ENCODE results near the gene NF2. TPM values are rescaled to one million over a fixed set of nuclear protein-coding genes. Genes with fewer than 3 reads are reported as not detected.

Gene NF2
- total and polyA plus RNA-seq, 10 of the 15 experiments (the other 5 are each of a cell fraction or from before 2014, with no cell fraction given): 2.2 to 49.8 (median 22.5) TPM

DNA sequence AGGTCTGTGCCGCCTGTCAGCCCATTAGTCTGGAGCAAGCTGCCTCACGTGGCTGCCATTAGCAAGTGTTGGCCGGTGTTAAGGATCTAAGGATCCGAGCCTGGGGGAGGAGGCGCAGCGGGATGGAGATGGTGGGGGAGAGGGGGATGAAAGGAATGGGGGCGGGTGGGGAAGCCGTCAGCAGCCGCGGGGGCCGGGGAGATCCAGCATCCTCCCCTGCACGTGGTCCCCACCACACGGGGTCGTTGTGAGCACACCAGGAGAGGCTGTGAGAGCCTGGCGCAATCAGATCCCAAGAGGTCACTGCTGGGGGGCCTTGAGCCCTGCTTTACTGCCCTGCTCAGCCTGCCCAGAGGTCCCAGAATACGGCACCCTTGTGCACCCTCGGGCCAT is 123.7 kb downstream of the NF2 start:
- ATAC-seq (peak; percentile 73), DNase-seq (ENCODE audit: low read depth, low spot score) (no peak), FAIRE-seq (no peak)
- in situ Hi-C loops (cut with MboI) (no loop called here), intact Hi-C loops (cut with micrococcal nuclease; ENCODE audit: unreplicated experiment) (loop anchor here (10.0 kb wide), 1 partner anchor 358 kb away; the partner anchor contains the start of gene HORMAD2)
- H2AFZ ChIP-seq (ENCODE audit: control insufficient read depth, low read depth, low read length): no peak overlapping the region
- ChIA-PET POLR2A (no interaction called here), RAD21 (ENCODE audit: unreplicated experiment) (interaction anchor here (0.7 kb wide), 1 partner anchor 36 kb away, joined by 5 read pairs; no protein-coding TSS in a partner anchor), CTCF (interaction anchor here (2.5 kb wide), 1 partner anchor 277 kb away, joined by 8 read pairs; no protein-coding TSS in a partner anchor), SMC1A (ENCODE audit: uncharacterized antibody, unreplicated experiment) (no interaction called here)
- no peaks in the 10 kb centered on the region for H3K79me2 ChIP-seq (ENCODE audit: control insufficient read depth, insufficient read depth, low read length)
- H3K4me2 ChIP-seq (ENCODE audit: control insufficient read depth, insufficient read depth): no peak overlapping the region
- WGBS (ENCODE audit: insufficient coverage, insufficient replicate concordance, low lambda C conversion rate, missing lambda C conversion rate): 29% methylated on average over 5 of the region's 17 CpGs
- H3K4me1 ChIP-seq (ENCODE audit: control insufficient read depth, insufficient read depth, low read length): no peaks in the 10 kb centered on the region
- no TSS peak for BruUV-seq (replicated peaks)
- H3K4me3 ChIP-seq: no peak overlapping the region
- no peak for TF ChIP-seq IRF4 (IDR thresholded peaks at IDR 0.05; ENCODE audit: low read depth, low read length)
- TF ChIP-seq SMC3 (IDR thresholded peaks at IDR 0.05; ENCODE audit: borderline replicate concordance, low read length): peak; percentile 44; the same call in 1 of the 2 replicates
- no peak for TF ChIP-seq PAX5 (IDR thresholded peaks at IDR 0.05; ENCODE audit: borderline replicate concordance, low read depth, low read length)
- TF ChIP-seq NBN (IDR thresholded peaks at IDR 0.05): no peak
- TF ChIP-seq GATAD2B (conservative IDR thresholded peaks at IDR 0.05; ENCODE audit: low read depth): no peak
- no peak for TF ChIP-seq EP300 (IDR thresholded peaks at IDR 0.05; ENCODE audit: borderline replicate concordance in 1 of 2, control insufficient read depth in 1 of 2, low read depth in 2 of 2, low read length in 2 of 2)
- no peak for TF ChIP-seq TCF3 (IDR thresholded peaks at IDR 0.05; ENCODE audit: borderline replicate concordance, insufficient read depth, low read depth, low read length)
- TF ChIP-seq, protein P1, sequence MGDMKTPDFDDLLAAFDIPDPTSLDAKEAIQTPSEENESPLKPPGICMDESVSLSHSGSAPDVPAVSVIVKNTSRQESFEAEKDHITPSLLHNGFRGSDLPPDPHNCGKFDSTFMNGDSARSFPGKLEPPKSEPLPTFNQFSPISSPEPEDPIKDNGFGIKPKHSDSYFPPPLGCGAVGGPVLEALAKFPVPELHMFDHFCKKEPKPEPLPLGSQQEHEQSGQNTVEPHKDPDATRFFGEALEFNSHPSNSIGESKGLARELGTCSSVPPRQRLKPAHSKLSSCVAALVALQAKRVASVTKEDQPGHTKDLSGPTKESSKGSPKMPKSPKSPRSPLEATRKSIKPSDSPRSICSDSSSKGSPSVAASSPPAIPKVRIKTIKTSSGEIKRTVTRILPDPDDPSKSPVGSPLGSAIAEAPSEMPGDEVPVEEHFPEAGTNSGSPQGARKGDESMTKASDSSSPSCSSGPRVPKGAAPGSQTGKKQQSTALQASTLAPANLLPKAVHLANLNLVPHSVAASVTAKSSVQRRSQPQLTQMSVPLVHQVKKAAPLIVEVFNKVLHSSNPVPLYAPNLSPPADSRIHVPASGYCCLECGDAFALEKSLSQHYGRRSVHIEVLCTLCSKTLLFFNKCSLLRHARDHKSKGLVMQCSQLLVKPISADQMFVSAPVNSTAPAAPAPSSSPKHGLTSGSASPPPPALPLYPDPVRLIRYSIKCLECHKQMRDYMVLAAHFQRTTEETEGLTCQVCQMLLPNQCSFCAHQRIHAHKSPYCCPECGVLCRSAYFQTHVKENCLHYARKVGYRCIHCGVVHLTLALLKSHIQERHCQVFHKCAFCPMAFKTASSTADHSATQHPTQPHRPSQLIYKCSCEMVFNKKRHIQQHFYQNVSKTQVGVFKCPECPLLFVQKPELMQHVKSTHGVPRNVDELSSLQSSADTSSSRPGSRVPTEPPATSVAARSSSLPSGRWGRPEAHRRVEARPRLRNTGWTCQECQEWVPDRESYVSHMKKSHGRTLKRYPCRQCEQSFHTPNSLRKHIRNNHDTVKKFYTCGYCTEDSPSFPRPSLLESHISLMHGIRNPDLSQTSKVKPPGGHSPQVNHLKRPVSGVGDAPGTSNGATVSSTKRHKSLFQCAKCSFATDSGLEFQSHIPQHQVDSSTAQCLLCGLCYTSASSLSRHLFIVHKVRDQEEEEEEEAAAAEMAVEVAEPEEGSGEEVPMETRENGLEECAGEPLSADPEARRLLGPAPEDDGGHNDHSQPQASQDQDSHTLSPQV (IDR thresholded peaks at IDR 0.05): no peak
- TF ChIP-seq, protein P2, sequence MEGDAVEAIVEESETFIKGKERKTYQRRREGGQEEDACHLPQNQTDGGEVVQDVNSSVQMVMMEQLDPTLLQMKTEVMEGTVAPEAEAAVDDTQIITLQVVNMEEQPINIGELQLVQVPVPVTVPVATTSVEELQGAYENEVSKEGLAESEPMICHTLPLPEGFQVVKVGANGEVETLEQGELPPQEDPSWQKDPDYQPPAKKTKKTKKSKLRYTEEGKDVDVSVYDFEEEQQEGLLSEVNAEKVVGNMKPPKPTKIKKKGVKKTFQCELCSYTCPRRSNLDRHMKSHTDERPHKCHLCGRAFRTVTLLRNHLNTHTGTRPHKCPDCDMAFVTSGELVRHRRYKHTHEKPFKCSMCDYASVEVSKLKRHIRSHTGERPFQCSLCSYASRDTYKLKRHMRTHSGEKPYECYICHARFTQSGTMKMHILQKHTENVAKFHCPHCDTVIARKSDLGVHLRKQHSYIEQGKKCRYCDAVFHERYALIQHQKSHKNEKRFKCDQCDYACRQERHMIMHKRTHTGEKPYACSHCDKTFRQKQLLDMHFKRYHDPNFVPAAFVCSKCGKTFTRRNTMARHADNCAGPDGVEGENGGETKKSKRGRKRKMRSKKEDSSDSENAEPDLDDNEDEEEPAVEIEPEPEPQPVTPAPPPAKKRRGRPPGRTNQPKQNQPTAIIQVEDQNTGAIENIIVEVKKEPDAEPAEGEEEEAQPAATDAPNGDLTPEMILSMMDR (IDR thresholded peaks at IDR 0.05 in 2 of 3, conservative IDR thresholded peaks at IDR 0.05 in 1 of 3; ENCODE audit: control insufficient read depth in 2 of 3, extremely low read depth in 1 of 3, insufficient read depth in 1 of 3, low read depth in 3 of 3, low read length in 3 of 3): peak in 2 of 3 experiments; percentile 46 to 50; a peak in 3 of 6 replicates
- peak; percentile 50 for TF ChIP-seq RAD21 (IDR thresholded peaks at IDR 0.05; ENCODE audit: insufficient read depth, low read depth, low read length)
- no peak for TF ChIP-seq SIX5 (IDR thresholded peaks at IDR 0.05; ENCODE audit: low read depth, low read length, severe bottlenecking)
- TF ChIP-seq RFX5 (IDR thresholded peaks at IDR 0.05; ENCODE audit: low read depth, low read length): no peak
- H3K36me3 ChIP-seq (ENCODE audit: control insufficient read depth in 2 of 2, insufficient read depth in 2 of 2, low read length in 1 of 2): no peaks in the 10 kb centered on the region; a peak in 1 of 4 replicates
- H3K9ac ChIP-seq (ENCODE audit: control insufficient read depth, insufficient read depth, low read length): no peak overlapping the region
- H4K20me1 ChIP-seq (ENCODE audit: control insufficient read depth, insufficient read depth): no peaks in the 10 kb centered on the region
- no peak overlapping the region for H3K27ac ChIP-seq (ENCODE audit: control insufficient read depth, insufficient read depth)
- no peaks in the 10 kb centered on the region for H3K9me3 ChIP-seq (replicated peaks; ENCODE audit: control insufficient read depth, insufficient read depth, low read length)
- H3K27me3 ChIP-seq (replicated peaks in 1 of 2; ENCODE audit: control insufficient read depth in 2 of 2, insufficient read depth in 2 of 2, low read length in 1 of 2): peaks cover 0 to 2% of the 10 kb centered on the region in 2 experiments; a peak in 1 of 4 replicates

All from GM12878 (cell line).